Hepatocyte (in vitro differentiated cells): ENCODE results near the gene NELFA. TPM values are rescaled to one million over a fixed set of nuclear protein-coding genes. Genes with fewer than 3 reads are reported as not detected.

Experiments
- DNase-seq: peaks from one replicate; pipeline ENCODE4 v3.0.0-alpha.2; 2016; ENCODE audit warnings: low spot score
- H2AFZ ChIP-seq: fragments of 200-600 bp; sonication (generic); 2 replicates; pipeline ENCODE4 v1.6.0; 2016; ENCODE audit warnings: antibody characterized with exemption, mild to moderate bottlenecking
- H3K27ac ChIP-seq: fragments of 200-600 bp; sonication (generic); 2 replicates; pipeline ENCODE4 v1.5.1; 2016; ENCODE audit warnings: mild to moderate bottlenecking
- H3K27me3 ChIP-seq: fragments of 200-600 bp; sonication (generic); 2 replicates; pipeline ENCODE4 v1.6.1; 2016
- H3K36me3 ChIP-seq: fragments of 200-600 bp; sonication (generic); replicated peaks from 2 replicates; pipeline ENCODE4 v1.5.1; 2016; ENCODE audit warnings: low read depth; ENCODE audit not compliant: insufficient read depth
- H3K4me1 ChIP-seq: fragments of 200-600 bp; sonication (generic); 2 replicates; pipeline ENCODE4 v1.5.1; 2016; ENCODE audit warnings: mild to moderate bottlenecking, moderate library complexity; ENCODE audit not compliant: insufficient read depth
- H3K4me2 ChIP-seq: fragments of 200-600 bp; sonication (generic); 2 replicates; pipeline ENCODE4 v1.6.0; 2016
- H3K4me3 ChIP-seq: fragments of 200-600 bp; sonication (generic); 2 replicates; pipeline ENCODE4 v1.5.1; 2016; ENCODE audit warnings: mild to moderate bottlenecking
- H3K79me2 ChIP-seq: fragments of 200-600 bp; sonication (generic); 2 replicates; pipeline ENCODE4 v1.6.0; 2017; ENCODE audit warnings: mild to moderate bottlenecking
- H3K9me2 ChIP-seq: fragments of 200-600 bp; sonication (generic); replicated peaks from 2 replicates; pipeline ENCODE4 v1.6.0; 2017; ENCODE audit warnings: mild to moderate bottlenecking; ENCODE audit not compliant: insufficient read depth
- H3K9me3 ChIP-seq: fragments of 200-600 bp; sonication (generic); 2 replicates; pipeline ENCODE4 v1.5.1; 2016; ENCODE audit warnings: low read depth, mild to moderate bottlenecking
- H4K20me1 ChIP-seq: fragments of 200-600 bp; sonication (generic); 2 replicates; pipeline ENCODE4 v1.6.0; 2016; ENCODE audit warnings: mild to moderate bottlenecking; ENCODE audit not compliant: insufficient read depth, poor library complexity, severe bottlenecking
- CTCF ChIP-seq: fragments of 200-600 bp; sonication (generic); IDR thresholded peaks from 2 replicates; pipeline ENCODE4 v1.5.1; 2016; ENCODE audit warnings: antibody characterized with exemption, mild to moderate bottlenecking; ENCODE audit not compliant: poor library complexity
- EZH2 ChIP-seq: fragments of 200-600 bp; sonication (generic); IDR thresholded peaks from 2 replicates; pipeline ENCODE4 v1.6.1; 2016; ENCODE audit warnings: antibody characterized with exemption, mild to moderate bottlenecking, borderline replicate concordance
- EZH2phosphoT487 ChIP-seq: fragments of 200-600 bp; sonication (generic); IDR thresholded peaks from one replicate; pipeline ENCODE4 v1.6.1; 2018; ENCODE audit warnings: antibody characterized with exemption, mild to moderate bottlenecking, low read depth, moderate library complexity; ENCODE audit not compliant: unreplicated experiment, severe bottlenecking
- WGBS: methylation state at CpG from one replicate; pipeline ENCODE4 v1.1.6; 2016; ENCODE audit warnings: low lambda C conversion rate; ENCODE audit errors: missing lambda C conversion rate; 5-methylcytosine and 5-hydroxymethylcytosine counted together
- polyA plus RNA-seq: library from polyadenylated mRNA; unstranded; fragments of >200 nt; fragmentation: Nextera tagmentation; extraction: Ambion mirVana; gene quantifications from 2 replicates; pipeline ENCODE4 v1.2.1, GENCODE V29; 2016
- total RNA-seq: library from RNA; depleted of rRNA; stranded (reverse); fragments of >200 nt; gene quantifications from 2 replicates; pipeline ENCODE4 v1.2.3, GENCODE V29; 2014

NELFA gene
- total and polyA plus RNA-seq, 2 experiments from 2014 or later = 21.4 to 46.2 TPM

GRCh38 chr4:2015008-2015407, 6.2 kb upstream of the NELFA start:
- Histone ChIP-seq H4K20me1 (no peaks in the 10 kb centered on the region), H3K27ac (no peak overlapping the region), H3K4me2 (no peak overlapping the region), H3K79me2 (no peaks in the 10 kb centered on the region), H3K36me3 (no peaks in the 10 kb centered on the region), H3K9me2 (no peaks in the 10 kb centered on the region), H3K27me3 (no peaks in the 10 kb centered on the region), H2AFZ (no peak overlapping the region), H3K4me1 (peaks cover 6% of the 10 kb centered on the region), H3K4me3 (no peak overlapping the region), H3K9me3 (no peaks in the 10 kb centered on the region)
- no peak for DNase-seq
- no peak for TF ChIP-seq CTCF
- no peak for TF ChIP-seq EZH2phosphoT487
- TF ChIP-seq EZH2 = no peak
- 71% methylated on average over 4 of the region's 4 CpGs for WGBS

- H4K20me1 ChIP-seq = peaks cover 12% of the 10 kb centered on the region
- H2AFZ ChIP-seq = no peak overlapping the region
- WGBS = 82% methylated on average over 3 of the region's 3 CpGs
- no peak overlapping the region for H3K4me2 ChIP-seq
- peaks cover 21% of the 10 kb centered on the region for H3K4me1 ChIP-seq
- H3K27ac ChIP-seq = no peak overlapping the region
- H3K36me3 ChIP-seq = no peaks in the 10 kb centered on the region
- no peaks in the 10 kb centered on the region for H3K9me2 ChIP-seq
- no peak overlapping the region for H3K4me3 ChIP-seq
- no peaks in the 10 kb centered on the region for H3K9me3 ChIP-seq
- TF ChIP-seq CTCF (no peak), EZH2phosphoT487 (no peak), EZH2 (no peak)
- H3K27me3 ChIP-seq = no peaks in the 10 kb centered on the region
- DNase-seq = no peak
- peaks cover 21% of the 10 kb centered on the region for H3K79me2 ChIP-seq
Observed at GRCh38 chr4:2011583-2011982, 2.8 kb upstream of the NELFA start.

- Histone ChIP-seq H3K4me1 (peaks cover 21% of the 10 kb centered on the region), H3K79me2 (peaks cover 40% of the 10 kb centered on the region), H3K36me3 (no peaks in the 10 kb centered on the region), H3K4me2 (peak overlapping the region; percentile 93), H3K27me3 (no peaks in the 10 kb centered on the region), H3K27ac (peak overlapping the region; percentile 97), H3K4me3 (peak overlapping the region; percentile 60), H3K9me2 (no peaks in the 10 kb centered on the region), H2AFZ (peak overlapping the region; percentile 74), H3K9me3 (no peaks in the 10 kb centered on the region), H4K20me1 (peaks cover 20% of the 10 kb centered on the region)
- 8% methylated on average over 23 of the region's 23 CpGs for WGBS
- peak; percentile 85 for DNase-seq
- TF ChIP-seq EZH2phosphoT487 = no peak
- peak; percentile 24 for TF ChIP-seq CTCF
Observed at GRCh38 chr4:2009651-2010233, 968 bp upstream of the NELFA start.

GRCh38 chr4:2008671-2008920, 178 bp downstream of the NELFA start:
- no peaks in the 10 kb centered on the region for H3K36me3 ChIP-seq
- peaks cover 21% of the 10 kb centered on the region for H3K4me1 ChIP-seq
- H3K79me2 ChIP-seq = peaks cover 51% of the 10 kb centered on the region
- H3K4me3 ChIP-seq = peak overlapping the region; percentile 60
- no peaks in the 10 kb centered on the region for H3K9me3 ChIP-seq
- H3K4me2 ChIP-seq = peak overlapping the region; percentile 78
- no peaks in the 10 kb centered on the region for H3K27me3 ChIP-seq
- WGBS = 0% methylated on average over 11 of the region's 27 CpGs
- no peak for DNase-seq
- H2AFZ ChIP-seq = peak overlapping the region; percentile 74
- no peaks in the 10 kb centered on the region for H3K9me2 ChIP-seq
- H4K20me1 ChIP-seq = peaks cover 21% of the 10 kb centered on the region
- TF ChIP-seq EZH2 = no peak
- no peak for TF ChIP-seq EZH2phosphoT487
- TF ChIP-seq CTCF = no peak
- H3K27ac ChIP-seq = peak overlapping the region; percentile 97
